Measurements from ENCODE around the gene CEP104.

Gene CEP104

GRCh38 chr1:3895951-3896325 is 38.9 kb upstream of the CEP104 start:
- no peaks in the 10 kb centered on the region for H3K27me3 ChIP-seq
- H3K9me3 ChIP-seq: no peaks in the 10 kb centered on the region
- no peak overlapping the region for H3K4me3 ChIP-seq (ENCODE audit: low read depth, low read length)
- H3K4me1 ChIP-seq: no peaks in the 10 kb centered on the region
- TF ChIP-seq, protein P1, sequence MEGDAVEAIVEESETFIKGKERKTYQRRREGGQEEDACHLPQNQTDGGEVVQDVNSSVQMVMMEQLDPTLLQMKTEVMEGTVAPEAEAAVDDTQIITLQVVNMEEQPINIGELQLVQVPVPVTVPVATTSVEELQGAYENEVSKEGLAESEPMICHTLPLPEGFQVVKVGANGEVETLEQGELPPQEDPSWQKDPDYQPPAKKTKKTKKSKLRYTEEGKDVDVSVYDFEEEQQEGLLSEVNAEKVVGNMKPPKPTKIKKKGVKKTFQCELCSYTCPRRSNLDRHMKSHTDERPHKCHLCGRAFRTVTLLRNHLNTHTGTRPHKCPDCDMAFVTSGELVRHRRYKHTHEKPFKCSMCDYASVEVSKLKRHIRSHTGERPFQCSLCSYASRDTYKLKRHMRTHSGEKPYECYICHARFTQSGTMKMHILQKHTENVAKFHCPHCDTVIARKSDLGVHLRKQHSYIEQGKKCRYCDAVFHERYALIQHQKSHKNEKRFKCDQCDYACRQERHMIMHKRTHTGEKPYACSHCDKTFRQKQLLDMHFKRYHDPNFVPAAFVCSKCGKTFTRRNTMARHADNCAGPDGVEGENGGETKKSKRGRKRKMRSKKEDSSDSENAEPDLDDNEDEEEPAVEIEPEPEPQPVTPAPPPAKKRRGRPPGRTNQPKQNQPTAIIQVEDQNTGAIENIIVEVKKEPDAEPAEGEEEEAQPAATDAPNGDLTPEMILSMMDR (IDR thresholded peaks at IDR 0.05; ENCODE audit: low read depth, low read length): no peak
- no peaks in the 10 kb centered on the region; the same call in none of the 2 replicates for H3K36me3 ChIP-seq
- no peak for DNase-seq

GRCh38 chr1:3895279-3895950 is 38.4 kb upstream of the CEP104 start:
- no peaks in the 10 kb centered on the region for H3K4me1 ChIP-seq
- H3K9me3 ChIP-seq: no peaks in the 10 kb centered on the region
- no peaks in the 10 kb centered on the region for H3K27me3 ChIP-seq
- no peak overlapping the region for H3K4me3 ChIP-seq (ENCODE audit: low read depth, low read length)
- DNase-seq: no peak
- no peaks in the 10 kb centered on the region; the same call in none of the 2 replicates for H3K36me3 ChIP-seq
- TF ChIP-seq, protein P1 (IDR thresholded peaks at IDR 0.05; ENCODE audit: low read depth, low read length): no peak

- DNase-seq: no peak
- Histone ChIP-seq H3K9me3 (no peaks in the 10 kb centered on the region), H3K4me1 (no peaks in the 10 kb centered on the region), H3K36me3 (no peaks in the 10 kb centered on the region; the same call in none of the 2 replicates), H3K27me3 (no peaks in the 10 kb centered on the region), H3K4me3 (ENCODE audit: low read depth, low read length) (no peak overlapping the region)
- TF ChIP-seq, protein P1 (IDR thresholded peaks at IDR 0.05; ENCODE audit: low read depth, low read length): no peak
Measured at GRCh38 chr1:3894626-3895278, 37.7 kb upstream of the CEP104 start.

DNA sequence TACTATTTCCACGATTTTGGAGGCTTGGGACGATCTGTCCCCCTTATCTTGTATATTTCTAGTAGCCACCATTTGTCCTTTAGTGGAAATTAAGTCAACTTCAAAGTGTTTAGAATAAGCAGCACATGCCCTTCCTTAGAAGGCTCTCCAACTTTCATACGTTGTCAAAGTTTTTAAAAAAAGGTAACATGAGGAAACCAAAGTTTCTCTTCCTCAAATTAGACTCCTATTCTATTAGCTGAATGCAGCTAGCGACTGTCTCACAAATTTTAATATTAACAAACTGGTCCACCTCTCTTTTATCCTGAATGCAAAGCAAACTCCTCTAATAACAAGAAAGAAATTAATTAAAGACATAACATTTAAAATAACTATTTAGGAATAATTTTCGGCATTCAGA is 36.2 kb upstream of the CEP104 start:
- H3K4me3 ChIP-seq (ENCODE audit: low read depth, low read length): no peak overlapping the region
- no peaks in the 10 kb centered on the region for H3K4me1 ChIP-seq
- no peaks in the 10 kb centered on the region for H3K27me3 ChIP-seq
- DNase-seq: no peak
- TF ChIP-seq, protein P1 (IDR thresholded peaks at IDR 0.05; ENCODE audit: low read depth, low read length): no peak
- no peaks in the 10 kb centered on the region; the same call in none of the 2 replicates for H3K36me3 ChIP-seq
- no peaks in the 10 kb centered on the region for H3K9me3 ChIP-seq

DNA sequence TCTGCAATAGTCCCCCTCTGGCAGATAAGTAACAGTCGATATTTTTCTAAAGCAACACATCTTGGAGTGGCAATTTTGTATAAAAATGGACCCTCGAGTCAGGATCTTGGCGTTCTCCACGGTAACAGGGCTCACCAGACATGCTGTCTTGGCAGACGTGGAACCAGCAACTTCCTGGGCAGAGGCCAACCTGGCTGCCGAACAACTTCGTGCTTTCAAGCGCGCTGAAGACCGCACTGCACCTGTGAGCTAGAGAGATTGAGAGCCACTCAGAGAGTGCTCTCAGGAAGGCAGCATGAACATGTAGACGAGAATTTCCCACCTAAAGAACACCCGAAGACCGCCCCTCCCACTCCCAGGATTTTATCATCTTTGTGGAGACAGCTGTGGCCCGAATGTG is 35.7 kb upstream of the CEP104 start:
- H3K36me3 ChIP-seq: no peaks in the 10 kb centered on the region; the same call in none of the 2 replicates
- no peaks in the 10 kb centered on the region for H3K4me1 ChIP-seq
- no peak for DNase-seq
- no peaks in the 10 kb centered on the region for H3K27me3 ChIP-seq
- TF ChIP-seq, protein P1 (IDR thresholded peaks at IDR 0.05; ENCODE audit: low read depth, low read length): no peak
- H3K9me3 ChIP-seq: no peaks in the 10 kb centered on the region
- H3K4me3 ChIP-seq (ENCODE audit: low read depth, low read length): no peak overlapping the region

GRCh38 chr1:3891329-3891865 is 34.4 kb upstream of the CEP104 start:
- TF ChIP-seq, protein P1 (IDR thresholded peaks at IDR 0.05; ENCODE audit: low read depth, low read length): no peak
- no peaks in the 10 kb centered on the region for H3K27me3 ChIP-seq
- DNase-seq: no peak
- H3K4me1 ChIP-seq: no peaks in the 10 kb centered on the region
- no peak overlapping the region for H3K4me3 ChIP-seq (ENCODE audit: low read depth, low read length)
- H3K9me3 ChIP-seq: no peaks in the 10 kb centered on the region
- H3K36me3 ChIP-seq: no peaks in the 10 kb centered on the region; the same call in none of the 2 replicates
